ENCODE data around the gene TNFRSF19. TPM values are rescaled to one million over a fixed set of nuclear protein-coding genes. Genes with fewer than 3 reads are reported as not detected.
A peak's percentile ranks its signal among the peaks of the same experiment; 100 is the strongest.

The TNFRSF19 gene
- total and polyA plus RNA-seq, 2 donors from 2014 or later = 10.1 to 14.7 TPM

DNA sequence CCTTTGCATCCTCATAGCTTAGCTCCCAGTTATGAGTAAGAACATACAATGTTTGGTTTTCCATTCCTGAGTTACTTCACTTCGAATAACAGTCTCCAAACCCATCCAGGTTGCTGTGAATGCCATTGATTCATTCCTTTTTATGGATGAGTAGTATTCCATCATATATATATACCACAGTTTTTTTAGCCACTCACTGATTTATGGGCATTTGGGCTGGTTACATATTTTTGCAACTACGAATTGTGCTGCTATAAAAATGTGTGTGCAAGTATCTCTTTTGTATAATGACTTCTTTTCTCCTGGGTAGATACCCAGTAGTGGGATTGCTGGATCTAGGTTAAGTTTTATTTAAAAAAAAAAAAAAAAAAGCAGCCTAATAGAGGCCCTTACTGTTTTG is 14.1 kb downstream of the TNFRSF19 start:
- H3K4me3 ChIP-seq (ENCODE audit: low read length in 3 of 3) = no peak overlapping the region
- DNase-seq (no peak), FAIRE-seq (no peak)
- peaks cover 0 to 2% (median under 1%) of the 10 kb centered on the region in 3 donors for H3K4me1 ChIP-seq (ENCODE audit: control insufficient read depth in 2 of 3, insufficient read depth in 2 of 3, low read depth in 1 of 3, low read length in 3 of 3)
- H3K9me3 ChIP-seq (ENCODE audit: control insufficient read depth in 2 of 3, insufficient read depth in 1 of 3, low read length in 3 of 3) = no peaks in the 10 kb centered on the region
- TF ChIP-seq, protein P1, sequence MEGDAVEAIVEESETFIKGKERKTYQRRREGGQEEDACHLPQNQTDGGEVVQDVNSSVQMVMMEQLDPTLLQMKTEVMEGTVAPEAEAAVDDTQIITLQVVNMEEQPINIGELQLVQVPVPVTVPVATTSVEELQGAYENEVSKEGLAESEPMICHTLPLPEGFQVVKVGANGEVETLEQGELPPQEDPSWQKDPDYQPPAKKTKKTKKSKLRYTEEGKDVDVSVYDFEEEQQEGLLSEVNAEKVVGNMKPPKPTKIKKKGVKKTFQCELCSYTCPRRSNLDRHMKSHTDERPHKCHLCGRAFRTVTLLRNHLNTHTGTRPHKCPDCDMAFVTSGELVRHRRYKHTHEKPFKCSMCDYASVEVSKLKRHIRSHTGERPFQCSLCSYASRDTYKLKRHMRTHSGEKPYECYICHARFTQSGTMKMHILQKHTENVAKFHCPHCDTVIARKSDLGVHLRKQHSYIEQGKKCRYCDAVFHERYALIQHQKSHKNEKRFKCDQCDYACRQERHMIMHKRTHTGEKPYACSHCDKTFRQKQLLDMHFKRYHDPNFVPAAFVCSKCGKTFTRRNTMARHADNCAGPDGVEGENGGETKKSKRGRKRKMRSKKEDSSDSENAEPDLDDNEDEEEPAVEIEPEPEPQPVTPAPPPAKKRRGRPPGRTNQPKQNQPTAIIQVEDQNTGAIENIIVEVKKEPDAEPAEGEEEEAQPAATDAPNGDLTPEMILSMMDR (IDR thresholded peaks at IDR 0.05; ENCODE audit: borderline replicate concordance, extremely low read depth, insufficient read depth) = no peak
- intact Hi-C loops (cut with DNase I) = no loop called here
- no peaks in the 10 kb centered on the region for H3K36me3 ChIP-seq (ENCODE audit: control insufficient read depth in 2 of 3, insufficient read depth in 3 of 3, low read length in 3 of 3)
- H3K27ac ChIP-seq (ENCODE audit: low read depth in 2 of 2, low read length in 2 of 2) = no peak overlapping the region
- H3K9ac ChIP-seq (ENCODE audit: low read length in 3 of 3) = no peak overlapping the region
- no peaks in the 10 kb centered on the region for H3K27me3 ChIP-seq (ENCODE audit: control insufficient read depth, insufficient read depth, low read length)

DNA sequence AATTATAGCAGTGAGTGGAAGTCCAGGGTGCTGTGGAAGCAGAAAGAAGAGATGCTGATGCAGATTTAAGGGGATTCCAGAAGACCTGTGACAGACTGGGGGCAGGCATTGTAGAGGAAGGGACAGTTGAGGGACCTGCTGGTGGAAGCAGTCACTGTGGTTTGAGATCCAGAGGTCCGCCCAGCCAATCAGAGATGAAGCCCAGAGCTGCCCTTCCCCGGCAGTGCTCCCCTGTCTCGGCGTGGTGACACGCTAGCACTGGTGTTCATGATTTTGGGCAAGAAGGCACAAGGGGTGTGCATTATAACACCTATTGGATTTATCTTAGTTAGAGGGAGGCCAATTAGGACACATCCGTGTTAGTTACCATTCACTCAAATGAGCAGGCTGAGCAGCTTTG is 16.1 kb downstream of the TNFRSF19 start:
- no peak for FAIRE-seq
- no peak overlapping the region for H3K4me3 ChIP-seq (ENCODE audit: low read length in 3 of 3)
- H3K36me3 ChIP-seq (ENCODE audit: control insufficient read depth in 2 of 3, insufficient read depth in 3 of 3, low read length in 3 of 3) = no peaks in the 10 kb centered on the region
- H3K9ac ChIP-seq (ENCODE audit: low read length in 3 of 3) = no peak overlapping the region
- H3K27me3 ChIP-seq (ENCODE audit: control insufficient read depth, insufficient read depth, low read length) = no peaks in the 10 kb centered on the region
- no peaks in the 10 kb centered on the region for H3K9me3 ChIP-seq (ENCODE audit: control insufficient read depth in 2 of 3, insufficient read depth in 1 of 3, low read length in 3 of 3)
- H3K27ac ChIP-seq (ENCODE audit: low read depth in 2 of 2, low read length in 2 of 2) = no peak overlapping the region
- intact Hi-C loops (cut with DNase I) = no loop called here
- no peak for DNase-seq
- peaks cover 0 to 4% (median 2%) of the 10 kb centered on the region in 3 donors for H3K4me1 ChIP-seq (ENCODE audit: control insufficient read depth in 2 of 3, insufficient read depth in 2 of 3, low read depth in 1 of 3, low read length in 3 of 3)
- TF ChIP-seq, protein P1 (IDR thresholded peaks at IDR 0.05; ENCODE audit: borderline replicate concordance, extremely low read depth, insufficient read depth) = no peak

DNA sequence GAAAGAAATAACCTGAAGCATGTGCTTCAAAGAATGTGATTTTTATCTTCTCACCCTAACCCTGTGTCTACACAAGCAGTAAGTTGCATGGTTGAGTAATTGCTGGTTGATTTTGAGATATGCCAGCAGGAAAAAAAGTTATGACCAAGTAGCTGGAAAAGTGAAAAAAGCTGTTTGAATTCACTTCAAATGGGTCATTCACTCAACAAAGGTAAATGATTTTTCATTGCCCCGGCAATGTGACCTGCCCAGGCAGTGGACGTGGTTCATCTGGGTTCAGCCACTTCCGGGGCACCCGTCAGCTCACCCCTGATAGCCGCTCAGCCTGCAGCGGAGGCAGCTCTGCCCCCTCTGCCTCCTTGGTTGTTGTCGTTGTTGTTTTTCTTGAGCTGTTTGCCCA is 18.5 kb downstream of the TNFRSF19 start:
- FAIRE-seq (peak; percentile 72), DNase-seq (peak in 2 of 5 donors; percentile 50 to 61)
- H3K4me3 ChIP-seq (ENCODE audit: low read length in 3 of 3) = peak overlapping the region in 2 of 3 donors; percentile 1 to 45
- H3K4me1 ChIP-seq (ENCODE audit: control insufficient read depth in 2 of 3, insufficient read depth in 2 of 3, low read depth in 1 of 3, low read length in 3 of 3) = peaks cover 0 to 4% (median 2%) of the 10 kb centered on the region in 3 donors
- intact Hi-C loops (cut with DNase I) = no loop called here
- no peaks in the 10 kb centered on the region for H3K27me3 ChIP-seq (ENCODE audit: control insufficient read depth, insufficient read depth, low read length)
- H3K36me3 ChIP-seq (ENCODE audit: control insufficient read depth in 2 of 3, insufficient read depth in 3 of 3, low read length in 3 of 3) = no peaks in the 10 kb centered on the region
- H3K9me3 ChIP-seq (ENCODE audit: control insufficient read depth in 2 of 3, insufficient read depth in 1 of 3, low read length in 3 of 3) = no peaks in the 10 kb centered on the region
- peak overlapping the region in 1 of 2 donors; percentile 63 for H3K27ac ChIP-seq (ENCODE audit: low read depth in 2 of 2, low read length in 2 of 2)
- no peak overlapping the region for H3K9ac ChIP-seq (ENCODE audit: low read length in 3 of 3)
- TF ChIP-seq, protein P1 (IDR thresholded peaks at IDR 0.05; ENCODE audit: borderline replicate concordance, extremely low read depth, insufficient read depth) = no peak

DNA sequence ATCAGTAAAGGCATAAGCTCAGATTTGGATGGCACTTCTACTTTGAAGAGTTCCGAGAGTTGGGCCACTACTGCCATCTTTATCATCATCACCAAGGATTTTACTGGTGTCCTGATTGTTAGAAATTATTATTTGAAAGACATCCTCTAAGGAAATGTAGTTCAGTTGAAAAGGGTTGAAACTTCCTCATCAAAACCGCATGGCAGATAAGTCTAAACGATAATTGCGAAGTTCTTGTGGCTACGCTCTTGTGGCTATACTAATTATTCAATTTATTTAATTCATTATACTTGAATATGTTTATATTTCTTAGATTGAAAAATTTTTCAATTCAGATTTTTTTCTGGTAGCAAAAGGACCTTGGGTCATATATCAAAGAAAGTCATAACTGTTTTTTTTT is 22.4 kb downstream of the TNFRSF19 start:
- DNase-seq = no peak
- intact Hi-C loops (cut with DNase I) = no loop called here
- H3K9ac ChIP-seq (ENCODE audit: low read length in 3 of 3) = no peak overlapping the region

More for the DNA sequence above, 22.4 kb downstream of the TNFRSF19 start:
- TF ChIP-seq, protein P1 (IDR thresholded peaks at IDR 0.05; ENCODE audit: borderline replicate concordance, extremely low read depth, insufficient read depth) = no peak
- Histone ChIP-seq H3K27me3 (ENCODE audit: control insufficient read depth, insufficient read depth, low read length) (no peaks in the 10 kb centered on the region), H3K9me3 (ENCODE audit: control insufficient read depth in 2 of 3, insufficient read depth in 1 of 3, low read length in 3 of 3) (no peaks in the 10 kb centered on the region), H3K4me3 (ENCODE audit: low read length in 3 of 3) (no peak overlapping the region), H3K4me1 (ENCODE audit: control insufficient read depth in 2 of 3, insufficient read depth in 2 of 3, low read depth in 1 of 3, low read length in 3 of 3) (peaks cover 0 to 4% (median 2%) of the 10 kb centered on the region in 3 donors), H3K36me3 (ENCODE audit: control insufficient read depth in 2 of 3, insufficient read depth in 3 of 3, low read length in 3 of 3) (no peaks in the 10 kb centered on the region), H3K27ac (ENCODE audit: low read depth in 2 of 2, low read length in 2 of 2) (no peak overlapping the region)
- FAIRE-seq = no peak

All from kidney (tissue), 14 donors.